ENCODE data around the gene DNAI1.

- TF ChIP-seq CTCF (IDR thresholded peaks at IDR 0.05; ENCODE audit: low read length) (peak; percentile 34; the same call in 1 of the 2 replicates), EZH2 (IDR thresholded peaks at IDR 0.05; ENCODE audit: borderline replicate concordance, low read length) (no peak)
Observed at GRCh38 chr9:34519321-34520020, 60.9 kb downstream of the DNAI1 start.

Data from OCI-LY1 (cell line).